WTC11 (cell line): ENCODE data around the gene PGS1. TPM values are rescaled to one million over a fixed set of nuclear protein-coding genes. Genes with fewer than 3 reads are reported as not detected.

ENCODE experiments used
- ATAC-seq: fragments of 200-7000 bp; cut with Tn5 transposase; 2 replicates; pipeline ENCODE4 v1.10.0; 2021; ENCODE audit warnings: mild to moderate bottlenecking, moderate library complexity
- CTCF ChIA-PET: fragments of 300-600 bp; sonication (Branson Sonifier 250); formaldehyde crosslinking; loops from one replicate; lab custom pipeline; 2021; ENCODE audit warnings: antibody characterized with exemption; lab: Charles Lee
- POLR2A ChIA-PET: fragments of 350-600 bp; sonication (Branson Sonifier 250); formaldehyde crosslinking; loops from one replicate; lab custom pipeline; 2021; ENCODE audit warnings: antibody characterized with exemption; lab: Charles Lee
- DNase-seq: peaks from one replicate; pipeline ENCODE4 v3.0.0; 2021; ENCODE audit warnings: low spot score
- H3K27ac Mint-ChIP-seq: 2 replicates; pipeline ENCODE4 v1.8.0; 2021; ENCODE audit warnings: mixed read lengths
- H3K27me3 Mint-ChIP-seq: 2 replicates; pipeline ENCODE4 v1.8.0; 2021; ENCODE audit warnings: low read depth, mild to moderate bottlenecking, moderate library complexity, mixed read lengths
- H3K36me3 Mint-ChIP-seq: 2 replicates; pipeline ENCODE4 v1.8.0; 2021; ENCODE audit warnings: mixed read lengths
- H3K4me1 Mint-ChIP-seq: 2 replicates; pipeline ENCODE4 v1.8.0; 2022; ENCODE audit warnings: mixed read lengths
- H3K4me3 Mint-ChIP-seq: 2 replicates; pipeline ENCODE4 v1.8.0; 2021; ENCODE audit warnings: mild to moderate bottlenecking, moderate library complexity, mixed read lengths
- H3K9me3 Mint-ChIP-seq: 2 replicates; pipeline ENCODE4 v1.8.0; 2021; ENCODE audit warnings: mixed read lengths
- AFF4 ChIP-seq: sonication (generic); formaldehyde crosslinking; IDR thresholded peaks from 2 replicates; pipeline ENCODE4 v1.8.1; 2023; ENCODE audit warnings: mild to moderate bottlenecking, missing genetic modification reagents, borderline replicate concordance
- AR ChIP-seq: fragments of 250-450 bp; sonication (Bioruptor Pico); IDR thresholded peaks from 2 replicates; pipeline ENCODE4 v1.9.0; 2021; ENCODE audit warnings: mild to moderate bottlenecking
- ARID4B ChIP-seq: sonication (generic); formaldehyde crosslinking; IDR thresholded peaks from 2 replicates; pipeline ENCODE4 v1.8.0; 2023; ENCODE audit warnings: missing genetic modification reagents, mild to moderate bottlenecking, borderline replicate concordance
- E2F1 ChIP-seq: sonication (generic); formaldehyde crosslinking; IDR thresholded peaks from 2 replicates; pipeline ENCODE4 v1.8.0; 2022; ENCODE audit warnings: mild to moderate bottlenecking, missing genetic modification reagents
- MYBL2 ChIP-seq: sonication (generic); formaldehyde crosslinking; IDR thresholded peaks from 2 replicates; pipeline ENCODE4 v1.8.1; 2023; ENCODE audit warnings: mild to moderate bottlenecking, moderate library complexity, missing genetic modification reagents
- NFE2L1 ChIP-seq: sonication (generic); formaldehyde crosslinking; IDR thresholded peaks from 2 replicates; pipeline ENCODE4 v1.8.1; 2023; ENCODE audit warnings: missing genetic modification reagents
- NR3C1 ChIP-seq: sonication (generic); formaldehyde crosslinking; conservative IDR thresholded peaks from 2 replicates; pipeline ENCODE4 v1.8.1; 2023; ENCODE audit warnings: low read depth, mild to moderate bottlenecking, missing genetic modification reagents
- OVOL2 ChIP-seq: fragments of 250-450 bp; sonication (Bioruptor Pico); IDR thresholded peaks from 2 replicates; pipeline ENCODE4 v1.9.0; 2021; ENCODE audit warnings: mild to moderate bottlenecking, borderline replicate concordance
- PRRX2 ChIP-seq: fragments of 250-450 bp; sonication (Bioruptor Pico); IDR thresholded peaks from 2 replicates; pipeline ENCODE4 v1.8.0; 2021; ENCODE audit warnings: mild to moderate bottlenecking
- STAT6 ChIP-seq: sonication (generic); formaldehyde crosslinking; conservative IDR thresholded peaks from 2 replicates; pipeline ENCODE4 v1.8.1; 2023; ENCODE audit warnings: mild to moderate bottlenecking, low read depth, missing genetic modification reagents, moderate library complexity
- TP53 ChIP-seq: sonication (generic); formaldehyde crosslinking; IDR thresholded peaks from 2 replicates; pipeline ENCODE4 v1.8.1; 2023; ENCODE audit warnings: mild to moderate bottlenecking, missing genetic modification reagents
- USF1 ChIP-seq: sonication (generic); formaldehyde crosslinking; IDR thresholded peaks from 2 replicates; pipeline ENCODE4 v1.8.0; 2022; ENCODE audit warnings: mild to moderate bottlenecking, missing genetic modification reagents
- ZBTB21 ChIP-seq: sonication (generic); formaldehyde crosslinking; IDR thresholded peaks from 2 replicates; pipeline ENCODE4 v1.8.1; 2023; ENCODE audit warnings: mild to moderate bottlenecking, missing genetic modification reagents, borderline replicate concordance
- ZNF232 ChIP-seq: sonication (generic); formaldehyde crosslinking; IDR thresholded peaks from 2 replicates; pipeline ENCODE4 v1.8.0; 2022; ENCODE audit warnings: mild to moderate bottlenecking, missing genetic modification reagents
- ZNF671 ChIP-seq: fragments of 250-450 bp; sonication (Bioruptor Pico); IDR thresholded peaks from 2 replicates; pipeline ENCODE4 v1.8.0; 2021; ENCODE audit warnings: mild to moderate bottlenecking
- total RNA-seq: library from RNA; stranded (reverse); gene quantifications from 3 replicates; pipeline ENCODE4 v1.2.3, GENCODE V29; 2021

The PGS1 gene
- total RNA-seq, 1 experiment from 2014 or later: 51.4 TPM

- no peak for TF ChIP-seq STAT6 (CRISPR knock-in tag)
Observed at GRCh38 chr17:78444392-78444791, 65.9 kb downstream of the PGS1 start (continued).

GRCh38 chr17:78446833-78447232 lies 68.4 kb downstream of the PGS1 start:
- H3K27ac Mint-ChIP-seq: no peak overlapping the region
- no peak for DNase-seq
- H3K4me3 Mint-ChIP-seq: no peak overlapping the region
- CTCF ChIA-PET: interaction anchor here (0.7 to 1.6 kb wide), 3 partner anchors 45 to 324 kb away, joined by 3 to 6 read pairs (median 4); no protein-coding TSS in a partner anchor
- POLR2A ChIA-PET: no interaction called here
- H3K36me3 Mint-ChIP-seq: peaks cover 5% of the 10 kb centered on the region; the same call in 1 of the 2 replicates
- peaks cover 10% of the 10 kb centered on the region for H3K9me3 Mint-ChIP-seq
- no peak for ATAC-seq
- no peaks in the 10 kb centered on the region for H3K27me3 Mint-ChIP-seq
- no peaks in the 10 kb centered on the region for H3K4me1 Mint-ChIP-seq
- TF ChIP-seq MYBL2 (CRISPR knock-in tag) (no peak), OVOL2 (CRISPR knock-in tag) (no peak), AR (CRISPR knock-in tag) (no peak), ZNF232 (CRISPR knock-in tag) (no peak), USF1 (CRISPR knock-in tag) (no peak), ZBTB21 (CRISPR knock-in tag) (no peak), TP53 (no peak), PRRX2 (CRISPR knock-in tag) (no peak), NFE2L1 (CRISPR knock-in tag) (no peak), ZNF671 (CRISPR knock-in tag) (no peak), ARID4B (CRISPR knock-in tag) (no peak), NR3C1 (CRISPR knock-in tag) (no peak), E2F1 (CRISPR knock-in tag) (no peak), AFF4 (CRISPR knock-in tag) (no peak)
- TF ChIP-seq, all 79 proteins: peak for 0
